ENCODE data around the gene DNASE1L3. TPM values are rescaled to one million over a fixed set of nuclear protein-coding genes. Genes with fewer than 3 reads are reported as not detected.
A peak's percentile ranks its signal among the peaks of the same experiment; 100 is the strongest.

DNASE1L3 gene
- total and polyA plus RNA-seq, 4 donors, result 76.1 to 201 (median 128) TPM

DNA sequence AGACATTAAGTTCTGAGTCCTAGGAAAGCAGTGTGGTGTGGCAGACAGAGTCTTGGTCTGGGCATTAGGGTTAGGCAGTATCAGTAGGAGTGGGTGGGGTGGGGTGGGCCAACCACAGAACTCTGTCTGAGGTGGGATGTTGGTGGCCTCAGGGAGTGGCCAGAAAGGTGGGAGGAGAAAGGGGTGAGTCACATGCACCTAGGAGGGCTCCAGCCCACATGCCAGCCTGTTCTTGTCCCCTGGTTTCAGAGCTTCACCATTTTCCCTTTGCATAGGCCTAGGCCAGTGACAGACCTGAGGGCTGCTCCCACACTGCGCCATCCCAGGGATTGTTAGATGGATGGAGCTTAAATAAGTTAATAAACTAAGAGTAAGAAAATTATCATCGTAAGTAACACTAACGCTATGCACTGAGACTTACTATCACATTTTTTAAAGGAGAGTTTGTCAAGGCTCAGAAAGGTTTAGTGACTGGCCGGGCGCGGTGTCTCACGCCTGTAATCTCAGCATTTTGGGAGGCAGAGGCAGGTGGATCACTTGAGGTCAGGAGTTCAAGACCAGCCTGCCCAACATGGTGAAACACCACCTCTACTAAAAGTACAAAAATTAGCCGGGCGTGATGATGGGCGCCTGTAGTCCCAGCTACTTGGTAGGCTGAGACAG lies 33.8 kb downstream of the DNASE1L3 start:
- H3K27me3 ChIP-seq (ENCODE audit: control insufficient read depth in 4 of 4, insufficient read depth in 4 of 4, low read length in 3 of 4), result no peaks in the 10 kb centered on the region
- H3K4me1 ChIP-seq (ENCODE audit: control insufficient read depth in 4 of 4, insufficient read depth in 4 of 4, low read length in 3 of 4), result peaks cover 25 to 61% (median 46%) of the 10 kb centered on the region in 4 donors
- WGBS, result 95% methylated on average over 10 of the region's 10 CpGs
- DNase-seq (ENCODE audit: low spot score), result no peak
- H3K27ac ChIP-seq (ENCODE audit: low read depth in 1 of 2, low read length in 2 of 2), result peak overlapping the region in 1 of 2 donors; percentile 74
- H3K9ac ChIP-seq (ENCODE audit: low read depth in 1 of 2, low read length in 2 of 2), result no peak overlapping the region
- no peak overlapping the region for H3K4me3 ChIP-seq (ENCODE audit: low read depth in 1 of 3, low read length in 3 of 3)
- no peaks in the 10 kb centered on the region for H3K36me3 ChIP-seq (ENCODE audit: control insufficient read depth in 4 of 4, insufficient read depth in 3 of 4, low read depth in 1 of 4, low read length in 3 of 4)
- no peak for TF ChIP-seq HNF4G (IDR thresholded peaks at IDR 0.05)
- no peak for TF ChIP-seq GABPA (IDR thresholded peaks at IDR 0.05 in 1 of 2, conservative IDR thresholded peaks at IDR 0.05 in 1 of 2)
- TF ChIP-seq YY1 (IDR thresholded peaks at IDR 0.05), result no peak
- no peak for TF ChIP-seq NR2F2 (IDR thresholded peaks at IDR 0.05)
- TF ChIP-seq, protein P1, sequence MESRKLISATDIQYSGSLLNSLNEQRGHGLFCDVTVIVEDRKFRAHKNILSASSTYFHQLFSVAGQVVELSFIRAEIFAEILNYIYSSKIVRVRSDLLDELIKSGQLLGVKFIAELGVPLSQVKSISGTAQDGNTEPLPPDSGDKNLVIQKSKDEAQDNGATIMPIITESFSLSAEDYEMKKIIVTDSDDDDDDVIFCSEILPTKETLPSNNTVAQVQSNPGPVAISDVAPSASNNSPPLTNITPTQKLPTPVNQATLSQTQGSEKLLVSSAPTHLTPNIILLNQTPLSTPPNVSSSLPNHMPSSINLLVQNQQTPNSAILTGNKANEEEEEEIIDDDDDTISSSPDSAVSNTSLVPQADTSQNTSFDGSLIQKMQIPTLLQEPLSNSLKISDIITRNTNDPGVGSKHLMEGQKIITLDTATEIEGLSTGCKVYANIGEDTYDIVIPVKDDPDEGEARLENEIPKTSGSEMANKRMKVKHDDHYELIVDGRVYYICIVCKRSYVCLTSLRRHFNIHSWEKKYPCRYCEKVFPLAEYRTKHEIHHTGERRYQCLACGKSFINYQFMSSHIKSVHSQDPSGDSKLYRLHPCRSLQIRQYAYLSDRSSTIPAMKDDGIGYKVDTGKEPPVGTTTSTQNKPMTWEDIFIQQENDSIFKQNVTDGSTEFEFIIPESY (IDR thresholded peaks at IDR 0.05), result no peak
- TF ChIP-seq, protein P2, sequence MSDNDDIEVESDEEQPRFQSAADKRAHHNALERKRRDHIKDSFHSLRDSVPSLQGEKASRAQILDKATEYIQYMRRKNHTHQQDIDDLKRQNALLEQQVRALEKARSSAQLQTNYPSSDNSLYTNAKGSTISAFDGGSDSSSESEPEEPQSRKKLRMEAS (IDR thresholded peaks at IDR 0.05), result no peak
- TF ChIP-seq RXRA (IDR thresholded peaks at IDR 0.05), result no peak
- no peaks in the 10 kb centered on the region for H3K9me3 ChIP-seq (ENCODE audit: control insufficient read depth in 4 of 4, low read length in 3 of 4)

DNA sequence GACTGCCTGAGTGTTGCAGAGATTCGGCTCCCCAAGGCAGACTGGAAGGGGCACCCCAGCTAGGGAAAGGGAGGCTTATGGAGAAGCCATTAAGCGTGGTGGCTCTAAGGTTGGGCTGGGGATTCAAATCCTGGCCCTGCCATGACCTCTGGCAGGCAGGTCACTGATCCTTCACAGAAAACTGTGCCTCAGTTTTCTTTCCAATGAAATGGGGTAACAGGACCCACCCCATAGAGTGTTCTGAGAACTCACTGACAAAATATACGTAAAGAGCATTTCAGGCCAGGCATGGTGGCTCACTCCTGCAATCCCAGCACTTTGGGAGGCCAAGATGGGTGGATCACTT lies 34.6 kb downstream of the DNASE1L3 start:
- Histone ChIP-seq H3K4me3 (ENCODE audit: low read depth in 1 of 3, low read length in 3 of 3) (peak overlapping the region in 1 of 3 donors; percentile 29), H3K27ac (ENCODE audit: low read depth in 1 of 2, low read length in 2 of 2) (peak overlapping the region; percentile 74 to 85), H3K9me3 (ENCODE audit: control insufficient read depth in 4 of 4, low read length in 3 of 4) (no peaks in the 10 kb centered on the region), H3K4me1 (ENCODE audit: control insufficient read depth in 4 of 4, insufficient read depth in 4 of 4, low read length in 3 of 4) (peaks cover 25 to 64% (median 53%) of the 10 kb centered on the region in 4 donors), H3K27me3 (ENCODE audit: control insufficient read depth in 4 of 4, insufficient read depth in 4 of 4, low read length in 3 of 4) (no peaks in the 10 kb centered on the region), H3K9ac (ENCODE audit: low read depth in 1 of 2, low read length in 2 of 2) (peak overlapping the region in 1 of 2 donors; percentile 13), H3K36me3 (ENCODE audit: control insufficient read depth in 4 of 4, insufficient read depth in 3 of 4, low read depth in 1 of 4, low read length in 3 of 4) (peaks cover 0 to under 1% (median 0%) of the 10 kb centered on the region in 4 donors)
- TF ChIP-seq NR2F2 (IDR thresholded peaks at IDR 0.05) (no peak), EGR1 (IDR thresholded peaks at IDR 0.05; ENCODE audit: low read depth in 2 of 2) (no peak), HNF4G (IDR thresholded peaks at IDR 0.05) (no peak), FOXA1 (IDR thresholded peaks at IDR 0.05) (no peak), YY1 (IDR thresholded peaks at IDR 0.05) (no peak), GABPA (IDR thresholded peaks at IDR 0.05 in 1 of 2, conservative IDR thresholded peaks at IDR 0.05 in 1 of 2) (no peak), HNF4A (conservative IDR thresholded peaks at IDR 0.05) (no peak)
- DNase-seq (ENCODE audit: low spot score), result no peak
- WGBS, result 76% methylated on average over 3 of the region's 3 CpGs

DNA sequence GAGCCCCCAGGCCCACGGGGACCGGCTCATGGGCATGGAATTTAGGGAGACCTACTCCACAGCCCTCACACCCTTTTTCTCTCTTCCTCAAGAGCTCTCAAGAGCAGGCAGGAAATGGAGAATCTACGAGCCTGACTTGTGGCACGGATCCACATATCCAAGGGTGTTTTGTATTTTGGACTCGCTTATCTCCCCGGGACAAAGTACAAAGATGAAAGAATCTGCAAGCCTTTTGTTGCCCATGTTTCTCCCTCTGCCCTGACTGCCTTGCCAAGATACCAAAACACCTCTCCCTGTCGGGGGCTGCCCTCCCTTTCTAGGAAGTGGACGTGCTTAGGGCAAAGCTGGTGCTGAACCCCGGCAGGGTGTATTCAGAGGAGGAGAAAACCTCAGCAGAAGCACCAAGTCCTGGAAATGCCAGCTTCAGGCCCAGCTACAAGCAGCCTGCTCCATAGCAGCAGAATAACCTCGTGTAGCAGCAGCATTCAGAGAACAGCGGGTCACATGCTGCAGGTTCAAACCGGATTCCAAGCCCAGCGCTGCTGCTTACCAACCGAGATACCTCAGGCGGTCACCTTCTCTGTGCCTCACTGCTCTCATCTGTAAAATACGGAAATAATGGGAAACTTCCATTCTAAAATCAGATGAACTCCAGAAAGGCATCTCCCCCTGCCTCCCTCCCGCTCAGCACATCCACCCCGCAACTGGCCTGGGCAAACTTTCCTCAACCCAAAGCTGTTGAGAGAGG lies 35.2 kb downstream of the DNASE1L3 start:
- peak overlapping the region in 1 of 3 donors; percentile 29 for H3K4me3 ChIP-seq (ENCODE audit: low read depth in 1 of 3, low read length in 3 of 3)
- H3K9me3 ChIP-seq (ENCODE audit: control insufficient read depth in 4 of 4, low read length in 3 of 4), result no peaks in the 10 kb centered on the region
- peak overlapping the region in 1 of 2 donors; percentile 6 for H3K9ac ChIP-seq (ENCODE audit: low read depth in 1 of 2, low read length in 2 of 2)
- H3K36me3 ChIP-seq (ENCODE audit: control insufficient read depth in 4 of 4, insufficient read depth in 3 of 4, low read depth in 1 of 4, low read length in 3 of 4), result peaks cover 0 to 5% (median 0%) of the 10 kb centered on the region in 4 donors
- H3K27me3 ChIP-seq (ENCODE audit: control insufficient read depth in 4 of 4, insufficient read depth in 4 of 4, low read length in 3 of 4), result no peaks in the 10 kb centered on the region
- 16% methylated on average over 18 of the region's 18 CpGs for WGBS
- H3K4me1 ChIP-seq (ENCODE audit: control insufficient read depth in 4 of 4, insufficient read depth in 4 of 4, low read length in 3 of 4), result peaks cover 25 to 66% (median 52%) of the 10 kb centered on the region in 4 donors
- H3K27ac ChIP-seq (ENCODE audit: low read depth in 1 of 2, low read length in 2 of 2), result peak overlapping the region; percentile 74 to 85
- peak; percentile 48 for DNase-seq (ENCODE audit: low spot score)
- TF ChIP-seq EGR1 (IDR thresholded peaks at IDR 0.05; ENCODE audit: low read depth in 2 of 2) (peak in 1 of 2 donors; percentile 37), GABPA (IDR thresholded peaks at IDR 0.05 in 1 of 2, conservative IDR thresholded peaks at IDR 0.05 in 1 of 2) (peak in 1 of 2 donors; percentile 18), YY1 (IDR thresholded peaks at IDR 0.05) (peak; percentile 55), NR2F2 (IDR thresholded peaks at IDR 0.05) (peak; percentile 83), HNF4A (conservative IDR thresholded peaks at IDR 0.05) (peak; percentile 98 to 99), SP1 (IDR thresholded peaks at IDR 0.05) (peak; percentile 97), JUND (IDR thresholded peaks at IDR 0.05) (peak; percentile 51 to 74), FOXA1 (IDR thresholded peaks at IDR 0.05) (no peak), FOXA2 (IDR thresholded peaks at IDR 0.05) (peak; percentile 27), TAF1 (conservative IDR thresholded peaks at IDR 0.05) (no peak), RXRA (IDR thresholded peaks at IDR 0.05) (peak; percentile 85 to 88)
- TF ChIP-seq, protein P1 (IDR thresholded peaks at IDR 0.05), result peak; percentile 53
- TF ChIP-seq, protein P3, sequence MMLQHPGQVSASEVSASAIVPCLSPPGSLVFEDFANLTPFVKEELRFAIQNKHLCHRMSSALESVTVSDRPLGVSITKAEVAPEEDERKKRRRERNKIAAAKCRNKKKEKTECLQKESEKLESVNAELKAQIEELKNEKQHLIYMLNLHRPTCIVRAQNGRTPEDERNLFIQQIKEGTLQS (IDR thresholded peaks at IDR 0.05), result peak; percentile 67
- TF ChIP-seq, protein P4, sequence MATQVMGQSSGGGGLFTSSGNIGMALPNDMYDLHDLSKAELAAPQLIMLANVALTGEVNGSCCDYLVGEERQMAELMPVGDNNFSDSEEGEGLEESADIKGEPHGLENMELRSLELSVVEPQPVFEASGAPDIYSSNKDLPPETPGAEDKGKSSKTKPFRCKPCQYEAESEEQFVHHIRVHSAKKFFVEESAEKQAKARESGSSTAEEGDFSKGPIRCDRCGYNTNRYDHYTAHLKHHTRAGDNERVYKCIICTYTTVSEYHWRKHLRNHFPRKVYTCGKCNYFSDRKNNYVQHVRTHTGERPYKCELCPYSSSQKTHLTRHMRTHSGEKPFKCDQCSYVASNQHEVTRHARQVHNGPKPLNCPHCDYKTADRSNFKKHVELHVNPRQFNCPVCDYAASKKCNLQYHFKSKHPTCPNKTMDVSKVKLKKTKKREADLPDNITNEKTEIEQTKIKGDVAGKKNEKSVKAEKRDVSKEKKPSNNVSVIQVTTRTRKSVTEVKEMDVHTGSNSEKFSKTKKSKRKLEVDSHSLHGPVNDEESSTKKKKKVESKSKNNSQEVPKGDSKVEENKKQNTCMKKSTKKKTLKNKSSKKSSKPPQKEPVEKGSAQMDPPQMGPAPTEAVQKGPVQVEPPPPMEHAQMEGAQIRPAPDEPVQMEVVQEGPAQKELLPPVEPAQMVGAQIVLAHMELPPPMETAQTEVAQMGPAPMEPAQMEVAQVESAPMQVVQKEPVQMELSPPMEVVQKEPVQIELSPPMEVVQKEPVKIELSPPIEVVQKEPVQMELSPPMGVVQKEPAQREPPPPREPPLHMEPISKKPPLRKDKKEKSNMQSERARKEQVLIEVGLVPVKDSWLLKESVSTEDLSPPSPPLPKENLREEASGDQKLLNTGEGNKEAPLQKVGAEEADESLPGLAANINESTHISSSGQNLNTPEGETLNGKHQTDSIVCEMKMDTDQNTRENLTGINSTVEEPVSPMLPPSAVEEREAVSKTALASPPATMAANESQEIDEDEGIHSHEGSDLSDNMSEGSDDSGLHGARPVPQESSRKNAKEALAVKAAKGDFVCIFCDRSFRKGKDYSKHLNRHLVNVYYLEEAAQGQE (IDR thresholded peaks at IDR 0.05), result peak; percentile 64
- TF ChIP-seq, protein P2 (IDR thresholded peaks at IDR 0.05), result peak; percentile 92
